Mucosa of descending colon (tissue), 3 donors: Measurements from ENCODE around the gene ADCY7. TPM values are rescaled to one million over a fixed set of nuclear protein-coding genes. Genes with fewer than 3 reads are reported as not detected.
A peak's percentile ranks its signal among the peaks of the same experiment; 100 is the strongest.

Experiments
- ATAC-seq: fragments of 200-7000 bp; cut with Tn5 transposase; one replicate; pipeline ENCODE4 v1.9.1; 2020; ENCODE audit warnings: mild to moderate bottlenecking, moderate library complexity
- DNase-seq, 3 donors: peaks; one replicate each; pipeline ENCODE4 v3.0.0-alpha.2; 2020
- H3K36me3 ChIP-seq: fragments of 200-600 bp; one replicate; pipeline ENCODE4 v1.8.0; 2021; ENCODE audit warnings: low read depth, mild to moderate bottlenecking
- H3K4me1 ChIP-seq: fragments of 200-600 bp; one replicate; pipeline ENCODE4 v1.8.0; 2021; ENCODE audit warnings: low read depth, mild to moderate bottlenecking
- H3K4me3 ChIP-seq: fragments of 200-600 bp; one replicate; pipeline ENCODE4 v1.8.0; 2021; ENCODE audit warnings: mild to moderate bottlenecking
- H3K9me3 ChIP-seq: fragments of 200-600 bp; one replicate; pipeline ENCODE4 v1.8.0; 2021; ENCODE audit warnings: mild to moderate bottlenecking
- CTCF ChIP-seq: fragments of 200-600 bp; IDR thresholded peaks from one replicate; pipeline ENCODE4 v1.8.0; 2022; ENCODE audit warnings: antibody characterized with exemption, mild to moderate bottlenecking
- intact Hi-C, 2 donors: fragments of 100-400 bp; cut with DNase I in 1 of 2; cut with micrococcal nuclease in 1 of 2; formaldehyde crosslinking; loops; one replicate each; pipeline versions ENCODE4 v1.11.0 to v1.11.1; 2022; cut with DNase I, micrococcal nuclease
- total RNA-seq, 3 donors: library from RNA; stranded (reverse); fragmentation: NEBNext Ultra II Directional in 2 of 3; extraction: Animal tissue kit (Norgen Biotek cat#: 25700) in 2 of 3; gene quantifications; one replicate each; pipeline versions ENCODE4 v1.2.1 to v1.2.4, GENCODE V29; 2021 to 2023
- donor health status: DM: no; HTN: no; CAD: no; lungs with moderate emphysema.
- donor health status: DM: no; HTN: no; CAD: no.
- donor health status: DM: no; HTN: yes; CAD: no.

Gene ADCY7
- total RNA-seq, 3 donors from 2014 or later: 12.4 to 25.0 (median 22.7) TPM

DNA sequence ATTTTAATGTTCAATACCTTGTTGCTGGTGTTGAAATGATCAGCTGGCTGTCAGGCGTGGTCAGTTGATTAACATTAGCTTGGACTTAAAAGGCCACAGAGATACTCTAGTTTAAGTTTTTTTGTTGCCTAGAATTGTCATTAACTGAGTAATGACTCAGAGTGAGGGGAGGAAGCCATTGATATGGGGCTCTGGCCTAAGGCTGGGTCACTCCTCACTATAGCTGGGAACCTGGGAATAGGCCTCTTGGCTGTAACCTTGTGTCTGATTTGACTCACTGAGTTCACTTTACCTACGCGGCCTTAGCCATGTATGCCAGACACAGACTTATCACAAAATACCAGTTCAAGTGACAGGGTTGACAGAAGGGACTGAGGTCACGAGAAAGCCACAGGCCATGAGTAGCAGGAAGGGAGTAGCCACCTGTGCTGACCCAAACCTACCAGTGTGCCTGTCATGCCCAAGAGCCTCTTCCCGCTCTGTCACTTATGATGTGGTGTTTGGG, 37.9 kb upstream of the ADCY7 start:
- peaks cover 5% of the 10 kb centered on the region for H3K36me3 ChIP-seq
- no peaks in the 10 kb centered on the region for H3K4me1 ChIP-seq
- ATAC-seq (no peak), DNase-seq (no peak)
- H3K4me3 ChIP-seq: no peak overlapping the region
- no peaks in the 10 kb centered on the region for H3K9me3 ChIP-seq
- no peak for TF ChIP-seq CTCF
- intact Hi-C loops: no loop called here

GRCh38 chr16:50229149-50229726, 37.1 kb upstream of the ADCY7 start:
- no peak for ATAC-seq
- H3K9me3 ChIP-seq: no peaks in the 10 kb centered on the region
- TF ChIP-seq CTCF: no peak
- H3K4me1 ChIP-seq: no peaks in the 10 kb centered on the region
- H3K4me3 ChIP-seq: no peak overlapping the region
- peaks cover 5% of the 10 kb centered on the region for H3K36me3 ChIP-seq
- intact Hi-C loops: no loop called here
- DNase-seq: no peak

- TF ChIP-seq CTCF: no peak
- Histone ChIP-seq H3K9me3 (no peaks in the 10 kb centered on the region), H3K4me1 (no peaks in the 10 kb centered on the region), H3K36me3 (no peaks in the 10 kb centered on the region), H3K4me3 (no peak overlapping the region)
- ATAC-seq (no peak), DNase-seq (no peak)
- intact Hi-C loops: no loop called here
Measured at GRCh38 chr16:50234771-50235556, 31.4 kb upstream of the ADCY7 start.

- no peaks in the 10 kb centered on the region for H3K36me3 ChIP-seq
- no peak overlapping the region for H3K4me3 ChIP-seq
- TF ChIP-seq CTCF: no peak
- intact Hi-C loops: no loop called here
- H3K4me1 ChIP-seq: no peaks in the 10 kb centered on the region
- ATAC-seq (peak; percentile 10), DNase-seq (no peak)
- no peaks in the 10 kb centered on the region for H3K9me3 ChIP-seq
Measured at GRCh38 chr16:50235581-50235980, 30.8 kb upstream of the ADCY7 start.

DNA sequence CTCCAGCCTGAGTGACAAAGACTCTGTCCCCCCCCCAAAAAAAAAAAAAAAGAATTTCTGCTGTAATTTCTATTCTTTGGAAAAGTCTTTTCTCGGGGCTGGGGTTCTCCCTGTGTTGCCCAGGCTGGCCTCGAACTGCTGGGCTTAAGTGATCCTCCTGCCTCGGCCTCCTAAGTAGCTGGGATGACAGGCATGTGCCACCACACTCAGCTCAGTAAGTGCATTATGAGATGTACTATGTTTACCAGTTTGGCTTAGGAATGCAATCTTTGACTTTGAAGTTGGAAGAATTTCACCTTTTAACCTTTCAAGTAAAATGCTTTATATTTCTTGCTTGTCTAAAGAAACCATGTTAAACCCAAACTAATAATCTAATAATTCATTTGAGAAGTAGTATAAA, 28.0 kb upstream of the ADCY7 start:
- Histone ChIP-seq H3K36me3 (no peaks in the 10 kb centered on the region), H3K4me1 (no peaks in the 10 kb centered on the region), H3K9me3 (no peaks in the 10 kb centered on the region), H3K4me3 (no peak overlapping the region)
- DNase-seq: no peak
- ATAC-seq: no peak
- intact Hi-C loops: no loop called here
- no peak for TF ChIP-seq CTCF
